T-helper 1 cell treated with Interleukin-12 subunit alpha and Interleukin-12 subunit beta and Interleukin-4 antibody, amounts not matched to agents 30 μg/mL and 1 μg/mL, for 36 hours (primary cell): ENCODE data around the gene CIDEC.
A peak's percentile ranks its signal among the peaks of the same experiment; 100 is the strongest.
"Not testable (repeated sequence)": the region's sequence is repeated elsewhere in the genome, so short reads cannot be mapped to it uniquely, and the experiment has no call there.

Experiments
- H3K27ac Mint-ChIP-seq: one replicate; pipeline ENCODE4 v1.8.0; 2021; ENCODE audit warnings: mild to moderate bottlenecking, mixed read lengths
- H3K27me3 Mint-ChIP-seq: one replicate; pipeline ENCODE4 v1.8.0; 2021; ENCODE audit warnings: low read depth, mixed read lengths
- H3K36me3 Mint-ChIP-seq: one replicate; pipeline ENCODE4 v1.8.0; 2021; ENCODE audit warnings: low read depth, mixed read lengths
- H3K4me1 Mint-ChIP-seq: one replicate; pipeline ENCODE4 v1.8.0; 2021; ENCODE audit warnings: low read depth, mixed read lengths
- H3K4me3 Mint-ChIP-seq: one replicate; pipeline ENCODE4 v1.8.0; 2021; ENCODE audit warnings: mild to moderate bottlenecking, moderate library complexity, mixed read lengths
- H3K9me3 Mint-ChIP-seq: one replicate; pipeline ENCODE4 v1.8.0; 2021; ENCODE audit warnings: mixed read lengths

The CIDEC gene

GRCh38 chr3:9852528-9852927 lies 27.5 kb downstream of the CIDEC start:
- Mint-ChIP-seq H3K9me3 (no peaks in the 10 kb centered on the region), H3K27me3 (peaks cover 35% of the 10 kb centered on the region), H3K36me3 (no peaks in the 10 kb centered on the region), H3K4me3 (no peak overlapping the region), H3K27ac (no peak overlapping the region), H3K4me1 (no peaks in the 10 kb centered on the region)

- H3K4me1 Mint-ChIP-seq, H3K27ac Mint-ChIP-seq, H3K4me3 Mint-ChIP-seq, H3K36me3 Mint-ChIP-seq, H3K9me3 Mint-ChIP-seq: not testable (repeated sequence)
- peaks cover 35% of the 10 kb centered on the region for H3K27me3 Mint-ChIP-seq
These were observed 28.1 kb downstream of the CIDEC start for GRCh38 chr3:9851926-9852325.

- H3K4me3 Mint-ChIP-seq, result not testable (repeated sequence)
These were observed 28.7 kb downstream of the CIDEC start for GRCh38 chr3:9851383-9851782.

GRCh38 chr3:9848860-9849259 lies 31.2 kb downstream of the CIDEC start:
- peaks cover 27% of the 10 kb centered on the region for H3K27me3 Mint-ChIP-seq
- not testable (repeated sequence) for H3K27ac Mint-ChIP-seq, H3K9me3 Mint-ChIP-seq, H3K4me3 Mint-ChIP-seq, H3K36me3 Mint-ChIP-seq, H3K4me1 Mint-ChIP-seq

More at GRCh38 chr3:9851383-9851782, 28.7 kb downstream of the CIDEC start:
- not testable (repeated sequence) for H3K36me3 Mint-ChIP-seq, H3K27ac Mint-ChIP-seq, H3K4me1 Mint-ChIP-seq, H3K9me3 Mint-ChIP-seq
- H3K27me3 Mint-ChIP-seq, result peaks cover 35% of the 10 kb centered on the region

GRCh38 chr3:9847870-9848269 lies 32.2 kb downstream of the CIDEC start:
- H3K9me3 Mint-ChIP-seq, H3K4me3 Mint-ChIP-seq, H3K27ac Mint-ChIP-seq, H3K4me1 Mint-ChIP-seq, H3K36me3 Mint-ChIP-seq: not testable (repeated sequence)
- H3K27me3 Mint-ChIP-seq, result peaks cover 20% of the 10 kb centered on the region

GRCh38 chr3:9846931-9847488 lies 33.0 kb downstream of the CIDEC start:
- peaks cover 11% of the 10 kb centered on the region for H3K4me1 Mint-ChIP-seq
- H3K4me3 Mint-ChIP-seq, result no peak overlapping the region
- peaks cover 5% of the 10 kb centered on the region for H3K36me3 Mint-ChIP-seq

GRCh38 chr3:9846231-9846630 lies 33.8 kb downstream of the CIDEC start:
- Mint-ChIP-seq H3K4me1 (peaks cover 12% of the 10 kb centered on the region), H3K36me3 (peaks cover 10% of the 10 kb centered on the region), H3K27me3 (peaks cover 8% of the 10 kb centered on the region), H3K27ac (no peak overlapping the region), H3K9me3 (no peaks in the 10 kb centered on the region), H3K4me3 (no peak overlapping the region)

More at GRCh38 chr3:9846931-9847488, 33.0 kb downstream of the CIDEC start:
- H3K27ac Mint-ChIP-seq, result no peak overlapping the region
- H3K27me3 Mint-ChIP-seq, result peaks cover 16% of the 10 kb centered on the region
- no peaks in the 10 kb centered on the region for H3K9me3 Mint-ChIP-seq

- H3K4me1 Mint-ChIP-seq, result peaks cover 12% of the 10 kb centered on the region
- peak within 1 kb of the TSS; percentile 98 for H3K4me3 Mint-ChIP-seq
- peak within 1 kb of the TSS; percentile 88 for H3K27ac Mint-ChIP-seq
- no peaks in the 10 kb centered on the region for H3K9me3 Mint-ChIP-seq
- peaks cover 14% of the 10 kb centered on the region for H3K36me3 Mint-ChIP-seq
- no peaks in the 10 kb centered on the region for H3K27me3 Mint-ChIP-seq
These were observed 36.2 kb downstream of the CIDEC start, which contains the start of gene RPUSD3 for GRCh38 chr3:9843715-9844438. TSS of gene RPUSD3 (minus strand) at chr3:9844008. CDS start at chr3:9843990, 18 bp downstream.

GRCh38 chr3:9841015-9841414 lies 39.0 kb downstream of the CIDEC start:
- Mint-ChIP-seq H3K9me3 (no peaks in the 10 kb centered on the region), H3K4me1 (peaks cover 12% of the 10 kb centered on the region), H3K36me3 (peaks cover 18% of the 10 kb centered on the region), H3K4me3 (no peak overlapping the region), H3K27me3 (no peaks in the 10 kb centered on the region), H3K27ac (no peak overlapping the region)

- Mint-ChIP-seq H3K4me3 (no peak overlapping the region), H3K27me3 (no peaks in the 10 kb centered on the region), H3K4me1 (peaks cover 7% of the 10 kb centered on the region), H3K36me3 (peaks cover 25% of the 10 kb centered on the region), H3K27ac (no peak overlapping the region), H3K9me3 (no peaks in the 10 kb centered on the region)
These were observed 41.2 kb downstream of the CIDEC start for GRCh38 chr3:9838856-9839255.

GRCh38 chr3:9837701-9838582 lies 42.1 kb downstream of the CIDEC start:
- Mint-ChIP-seq H3K4me3 (no peak overlapping the region), H3K27ac (no peak overlapping the region), H3K9me3 (no peaks in the 10 kb centered on the region), H3K36me3 (peaks cover 25% of the 10 kb centered on the region), H3K27me3 (no peaks in the 10 kb centered on the region), H3K4me1 (peaks cover 6% of the 10 kb centered on the region)

GRCh38 chr3:9834520-9835380 lies 45.3 kb downstream of the CIDEC start:
- peaks cover 16% of the 10 kb centered on the region for H3K36me3 Mint-ChIP-seq
- no peak overlapping the region for H3K4me3 Mint-ChIP-seq
- H3K9me3 Mint-ChIP-seq, result no peaks in the 10 kb centered on the region
- no peaks in the 10 kb centered on the region for H3K4me1 Mint-ChIP-seq
- no peaks in the 10 kb centered on the region for H3K27me3 Mint-ChIP-seq
- no peak overlapping the region for H3K27ac Mint-ChIP-seq

- Mint-ChIP-seq H3K27me3 (no peaks in the 10 kb centered on the region), H3K4me3 (no peak overlapping the region), H3K36me3 (peaks cover 16% of the 10 kb centered on the region), H3K27ac (no peak overlapping the region), H3K9me3 (no peaks in the 10 kb centered on the region), H3K4me1 (no peaks in the 10 kb centered on the region)
These were observed 47.0 kb downstream of the CIDEC start for GRCh38 chr3:9833078-9833477.

- Mint-ChIP-seq H3K27ac (no peak overlapping the region), H3K4me1 (peaks cover 3% of the 10 kb centered on the region), H3K36me3 (peaks cover 21% of the 10 kb centered on the region), H3K27me3 (no peaks in the 10 kb centered on the region), H3K4me3 (no peak overlapping the region), H3K9me3 (no peaks in the 10 kb centered on the region)
These were observed 48.8 kb downstream of the CIDEC start for GRCh38 chr3:9831253-9831652.
